Psoas muscle (tissue), 8 donors: ENCODE data around the gene ZNF750. TPM values are rescaled to one million over a fixed set of nuclear protein-coding genes. Genes with fewer than 3 reads are reported as not detected.

Experiments
- ATAC-seq, 4 donors: fragments of 200-7000 bp; cut with Tn5 transposase; one replicate each; pipeline ENCODE4 v1.9.1; 2020; ENCODE audit warnings: moderate library complexity in 3 of 4, mild to moderate bottlenecking in 2 of 4
- DNase-seq, 2 donors: peaks; one replicate each; pipeline ENCODE4 v3.0.0-alpha.2; 2020
- H3K27ac ChIP-seq: fragments of 200-600 bp; one replicate; pipeline ENCODE4 v1.8.0; 2022
- H3K27me3 ChIP-seq, 3 donors: fragments of 200-600 bp in 1 of 3; one replicate each; pipeline versions ENCODE4 v1.6.1 to v1.8.0; 2013 to 2022; ENCODE audit warnings: low read length in 2 of 3, mild to moderate bottlenecking in 2 of 3, moderate library complexity in 1 of 3; ENCODE audit not compliant: insufficient read depth in 3 of 3
- H3K36me3 ChIP-seq, 2 donors: fragments of 200-600 bp in 1 of 2; one replicate each; pipeline versions ENCODE4 v1.6.1 to v1.8.0; 2013 to 2022; ENCODE audit warnings: low read depth in 1 of 2, mild to moderate bottlenecking in 1 of 2, moderate library complexity in 1 of 2; ENCODE audit not compliant: insufficient read depth in 1 of 2
- H3K4me1 ChIP-seq: fragments of 200-600 bp; one replicate; pipeline ENCODE4 v1.8.0; 2022
- H3K4me3 ChIP-seq: fragments of 200-600 bp; one replicate; pipeline ENCODE4 v1.8.0; 2022; ENCODE audit warnings: mild to moderate bottlenecking
- H3K9me3 ChIP-seq: fragments of 200-600 bp; one replicate; pipeline ENCODE4 v1.8.0; 2022
- CTCF ChIP-seq: fragments of 200-600 bp; IDR thresholded peaks from one replicate; pipeline ENCODE4 v1.8.0; 2022; ENCODE audit warnings: antibody characterized with exemption
- WGBS, 3 donors: extraction: QIAGEN DNeasy Blood & Tissue Kit; methylation state at CpG; one replicate each; pipeline versions ENCODE4 v1.1.6 to v1.1.7; 2013; 5-methylcytosine and 5-hydroxymethylcytosine counted together
- intact Hi-C, 2 donors: fragments of 100-400 bp; cut with DNase I; formaldehyde crosslinking; loops; one replicate each; pipeline versions ENCODE4 v1.11.0 to v1.14.2; 2022
- polyA plus RNA-seq, 3 donors: library from polyadenylated mRNA; stranded (reverse); fragments of 200-250 nt; gene quantifications; one replicate each; pipeline ENCODE4 v1.2.3, GENCODE V29; 2013
- total RNA-seq, 4 donors: library from RNA; stranded (reverse); fragmentation: NEBNext Ultra II Directional in 2 of 4; extraction: Animal tissue kit (Norgen Biotek cat#: 25700) in 2 of 4; gene quantifications; one replicate each; pipeline versions ENCODE4 v1.2.1 to v1.2.4, GENCODE V29; 2021 to 2023
- donor health status: healthy with polysubstance abuse.
- donor health status: DM: no; HTN: no; CAD: no; lungs with moderate emphysema.
- donor health status: Bipolar disorder and iron deficiency.
- donor health status: healthy.
- donor health status: DM: yes; HTN: yes; CAD: no.
- donor health status: DM: no; HTN: no; CAD: no.
- donor health status: DM: no; HTN: no; CAD: no.
- donor health status: DM: yes; HTN: yes; CAD: no.

Gene ZNF750
- total and polyA plus RNA-seq, 7 donors, result 0.79 to 6.3 (median 2.2) TPM; not detected in 1

GRCh38 chr17:82884341-82884969, 44.6 kb upstream of the ZNF750 start:
- Histone ChIP-seq H3K36me3 (no peaks in the 10 kb centered on the region), H3K27ac (no peak overlapping the region), H3K9me3 (no peaks in the 10 kb centered on the region), H3K4me3 (no peak overlapping the region), H3K4me1 (peaks cover 21% of the 10 kb centered on the region), H3K27me3 (no peaks in the 10 kb centered on the region)
- ATAC-seq, result no peak
- DNase-seq, result peak in 1 of 2 donors; percentile 78
- intact Hi-C loops, result no loop called here
- WGBS, 3 donors, result 74 to 81% (median 74%) methylated on average over 25 of the region's 25 CpGs
- TF ChIP-seq CTCF, result no peak

GRCh38 chr17:82883419-82884031, 43.7 kb upstream of the ZNF750 start:
- 91 to 96% (median 92%) methylated on average over 23 of the region's 23 CpGs for WGBS, 3 donors
- intact Hi-C loops, result no loop called here
- Histone ChIP-seq H3K4me3 (no peak overlapping the region), H3K4me1 (peaks cover 12% of the 10 kb centered on the region), H3K36me3 (no peaks in the 10 kb centered on the region), H3K27me3 (no peaks in the 10 kb centered on the region), H3K9me3 (no peaks in the 10 kb centered on the region), H3K27ac (no peak overlapping the region)
- DNase-seq (peak in 1 of 2 donors; percentile 13), ATAC-seq (no peak)
- no peak for TF ChIP-seq CTCF

GRCh38 chr17:82882715-82883418, 43.0 kb upstream of the ZNF750 start:
- 90 to 93% (median 92%) methylated on average over 39 of the region's 39 CpGs for WGBS, 3 donors
- H3K27me3 ChIP-seq, result no peaks in the 10 kb centered on the region
- ATAC-seq (no peak), DNase-seq (no peak)
- intact Hi-C loops, result no loop called here
- no peaks in the 10 kb centered on the region for H3K9me3 ChIP-seq
- no peak overlapping the region for H3K4me3 ChIP-seq
- H3K36me3 ChIP-seq, result no peaks in the 10 kb centered on the region
- no peak for TF ChIP-seq CTCF
- peaks cover 12% of the 10 kb centered on the region for H3K4me1 ChIP-seq
- no peak overlapping the region for H3K27ac ChIP-seq

- H3K9me3 ChIP-seq, result no peaks in the 10 kb centered on the region
- peaks cover 17% of the 10 kb centered on the region for H3K4me1 ChIP-seq
- no peak overlapping the region for H3K27ac ChIP-seq
- peak; percentile 31 to 54 (median 40) for ATAC-seq
- H3K4me3 ChIP-seq, result no peak overlapping the region
- H3K36me3 ChIP-seq, result no peaks in the 10 kb centered on the region
- no peaks in the 10 kb centered on the region for H3K27me3 ChIP-seq
- TF ChIP-seq CTCF, result no peak
- intact Hi-C loops, result no loop called here
- 71 to 84% (median 74%) methylated on average over 17 of the region's 17 CpGs for WGBS, 3 donors
- peak; percentile 67 to 85 for DNase-seq
Measured at GRCh38 chr17:82881900-82882714, 42.3 kb upstream of the ZNF750 start.
